ENCODE data around the gene PRR23E.

The PRR23E gene

GRCh38 chr3:127207727-127208482 lies 15.0 kb downstream of the PRR23E start:
- ChIA-PET POLR2A (no interaction called here), CTCF (no interaction called here)
- no peak for DNase-seq (ENCODE audit: extremely low spot score)
- TF ChIP-seq NFRKB (IDR thresholded peaks at IDR 0.05) (no peak), FOXK2 (IDR thresholded peaks at IDR 0.05) (no peak), SUZ12 (IDR thresholded peaks at IDR 0.05) (no peak), FOXA1 (IDR thresholded peaks at IDR 0.05) (no peak), CTBP1 (IDR thresholded peaks at IDR 0.05; ENCODE audit: borderline replicate concordance) (no peak), ARNT (IDR thresholded peaks at IDR 0.05) (no peak), ZNF384 (IDR thresholded peaks at IDR 0.05) (no peak), HDGF (IDR thresholded peaks at IDR 0.05; ENCODE audit: borderline replicate concordance) (no peak), TARDBP (IDR thresholded peaks at IDR 0.05) (no peak), FOXM1 (IDR thresholded peaks at IDR 0.05; ENCODE audit: borderline replicate concordance) (no peak)

DNA sequence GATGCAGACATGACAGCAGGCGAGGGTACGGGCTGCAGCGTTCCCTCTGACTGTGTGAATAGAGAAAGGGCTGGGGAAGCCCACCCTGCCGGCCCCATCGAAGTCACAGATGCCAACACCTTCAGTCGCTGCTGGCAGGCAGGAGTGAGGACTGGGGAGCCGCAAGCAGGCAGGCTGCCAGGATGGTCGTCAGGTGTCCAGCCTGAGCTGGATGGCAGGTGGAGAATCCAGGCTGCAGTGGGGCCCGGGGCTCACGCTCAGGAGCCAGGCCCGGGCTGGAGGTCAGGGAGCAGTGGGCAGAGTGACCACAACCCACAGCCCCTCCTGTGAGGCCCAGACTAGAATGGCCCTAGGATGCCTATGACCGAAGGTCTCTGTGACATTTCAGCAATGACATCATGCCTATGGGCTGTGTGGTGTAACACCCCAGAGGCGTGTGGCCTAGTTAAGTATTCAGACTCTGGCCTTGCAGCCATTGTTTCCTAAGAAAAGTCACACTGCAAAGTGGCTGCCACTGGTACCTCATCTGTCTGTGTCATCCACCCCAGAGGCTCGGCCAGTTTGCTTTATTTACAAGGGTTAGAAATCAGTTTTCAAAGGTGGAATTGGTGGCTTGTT lies 15.7 kb downstream of the PRR23E start:
- DNase-seq (ENCODE audit: extremely low spot score): no peak
- ChIA-PET CTCF (no interaction called here), POLR2A (no interaction called here)
- no peak for TF ChIP-seq NFRKB (IDR thresholded peaks at IDR 0.05)
- no peak for TF ChIP-seq FOXA1 (IDR thresholded peaks at IDR 0.05)
- TF ChIP-seq L3MBTL2 (conservative IDR thresholded peaks at IDR 0.05): no peak
- TF ChIP-seq HDGF (IDR thresholded peaks at IDR 0.05; ENCODE audit: borderline replicate concordance): no peak
- TF ChIP-seq ZNF384 (IDR thresholded peaks at IDR 0.05): no peak
- TF ChIP-seq BHLHE40 (IDR thresholded peaks at IDR 0.05; ENCODE audit: borderline replicate concordance): no peak
- no peak for TF ChIP-seq ARNT (IDR thresholded peaks at IDR 0.05)
- TF ChIP-seq ELF4 (IDR thresholded peaks at IDR 0.05): no peak
- TF ChIP-seq CTBP1 (IDR thresholded peaks at IDR 0.05; ENCODE audit: borderline replicate concordance): no peak
- no peak for TF ChIP-seq FOXM1 (IDR thresholded peaks at IDR 0.05; ENCODE audit: borderline replicate concordance)
- TF ChIP-seq, protein P1, sequence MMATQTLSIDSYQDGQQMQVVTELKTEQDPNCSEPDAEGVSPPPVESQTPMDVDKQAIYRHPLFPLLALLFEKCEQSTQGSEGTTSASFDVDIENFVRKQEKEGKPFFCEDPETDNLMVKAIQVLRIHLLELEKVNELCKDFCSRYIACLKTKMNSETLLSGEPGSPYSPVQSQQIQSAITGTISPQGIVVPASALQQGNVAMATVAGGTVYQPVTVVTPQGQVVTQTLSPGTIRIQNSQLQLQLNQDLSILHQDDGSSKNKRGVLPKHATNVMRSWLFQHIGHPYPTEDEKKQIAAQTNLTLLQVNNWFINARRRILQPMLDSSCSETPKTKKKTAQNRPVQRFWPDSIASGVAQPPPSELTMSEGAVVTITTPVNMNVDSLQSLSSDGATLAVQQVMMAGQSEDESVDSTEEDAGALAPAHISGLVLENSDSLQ (IDR thresholded peaks at IDR 0.05): no peak
- no peak for TF ChIP-seq LEF1 (IDR thresholded peaks at IDR 0.05; ENCODE audit: borderline replicate concordance)

DNA sequence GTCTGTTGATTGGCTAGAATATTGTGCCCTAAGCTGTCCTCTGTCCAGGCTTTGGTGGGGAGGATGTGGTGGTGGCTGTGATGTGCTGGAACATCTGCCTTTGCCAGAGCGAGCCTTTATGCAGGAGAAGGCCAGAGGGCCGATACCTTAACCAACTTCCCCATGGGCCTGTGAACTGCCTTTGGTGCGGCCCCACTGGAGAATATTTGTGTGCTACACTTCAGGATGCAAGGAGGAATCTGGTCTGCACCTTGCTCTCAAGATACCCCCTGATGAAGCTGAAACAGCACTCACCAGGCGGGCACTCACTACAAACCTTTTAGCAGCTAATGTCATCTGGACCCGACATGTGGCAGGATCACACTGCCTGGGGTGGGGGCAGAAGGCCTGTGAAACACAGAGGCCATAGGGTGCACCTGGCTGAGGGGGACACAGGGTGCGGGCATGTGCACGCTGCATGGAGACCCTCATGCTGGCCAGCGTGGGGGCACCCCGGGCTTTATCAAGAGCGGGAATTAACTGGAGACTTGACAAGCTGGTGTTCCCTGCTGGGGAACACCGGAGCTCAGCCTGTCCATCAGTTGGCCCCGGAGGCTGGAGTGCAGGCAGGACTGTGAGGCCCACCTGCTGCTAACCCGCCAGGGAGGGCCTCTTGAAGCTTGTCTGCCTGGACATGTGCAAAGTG lies 16.4 kb downstream of the PRR23E start:
- POLR2A ChIA-PET: no interaction called here
- TF ChIP-seq TARDBP (IDR thresholded peaks at IDR 0.05): no peak
- TF ChIP-seq HDGF (IDR thresholded peaks at IDR 0.05; ENCODE audit: borderline replicate concordance): no peak
- no peak for TF ChIP-seq ZNF384 (IDR thresholded peaks at IDR 0.05)
- no peak for TF ChIP-seq BHLHE40 (IDR thresholded peaks at IDR 0.05; ENCODE audit: borderline replicate concordance)
- TF ChIP-seq FOXK2 (IDR thresholded peaks at IDR 0.05): no peak
- TF ChIP-seq ARNT (IDR thresholded peaks at IDR 0.05): no peak
- no peak for TF ChIP-seq SUZ12 (IDR thresholded peaks at IDR 0.05)
- TF ChIP-seq ELF4 (IDR thresholded peaks at IDR 0.05): no peak
- TF ChIP-seq CTBP1 (IDR thresholded peaks at IDR 0.05; ENCODE audit: borderline replicate concordance): no peak
- no peak for TF ChIP-seq LEF1 (IDR thresholded peaks at IDR 0.05; ENCODE audit: borderline replicate concordance)
- DNase-seq (ENCODE audit: extremely low spot score): no peak
- CTCF ChIA-PET: no interaction called here

DNA sequence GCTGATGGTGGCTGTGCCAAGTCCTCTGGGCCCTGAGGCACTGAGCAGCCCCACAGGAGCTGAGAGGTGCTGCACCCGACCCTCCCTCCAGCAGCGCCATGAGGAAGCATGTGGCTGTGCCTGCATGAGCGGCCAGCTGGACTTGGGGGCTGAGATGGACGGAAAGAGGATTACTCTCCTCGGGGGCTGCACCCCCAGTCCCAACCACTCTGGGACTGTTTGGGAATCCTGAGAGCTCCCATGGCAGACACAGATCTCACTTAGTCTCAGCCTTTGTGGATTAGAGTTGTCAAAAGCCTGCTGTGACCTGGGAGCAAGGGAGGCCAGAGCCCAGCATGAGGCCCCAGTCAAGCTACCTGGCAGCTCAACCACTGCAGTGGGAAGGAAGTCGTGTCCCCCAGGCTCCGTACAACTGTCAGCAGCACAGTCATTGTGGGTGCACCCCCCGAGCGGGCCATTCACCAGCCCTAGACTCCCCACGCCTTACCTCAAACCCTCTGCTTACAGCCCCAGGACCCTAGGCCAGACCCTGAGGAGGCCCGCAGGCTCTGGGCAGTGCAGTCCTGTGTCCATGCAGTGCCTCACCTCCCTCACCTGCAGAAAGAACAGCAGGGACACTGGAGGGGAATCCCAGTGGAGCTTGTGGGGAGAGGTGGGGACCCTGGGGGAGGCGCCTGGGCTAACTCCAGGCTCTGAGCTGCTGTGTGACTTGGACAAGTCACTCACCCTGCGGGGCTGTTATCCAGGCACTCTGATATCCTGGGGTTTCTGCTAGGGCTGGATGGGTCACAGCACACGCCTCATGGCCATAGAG lies 17.1 kb downstream of the PRR23E start:
- no peak for TF ChIP-seq LEF1 (IDR thresholded peaks at IDR 0.05; ENCODE audit: borderline replicate concordance)
- no peak for TF ChIP-seq FOXK2 (IDR thresholded peaks at IDR 0.05)
- TF ChIP-seq ARNT (IDR thresholded peaks at IDR 0.05): no peak
- no peak for TF ChIP-seq ZNF384 (IDR thresholded peaks at IDR 0.05)
- TF ChIP-seq ELF4 (IDR thresholded peaks at IDR 0.05): no peak
- TF ChIP-seq, protein P1 (IDR thresholded peaks at IDR 0.05): no peak
- no peak for TF ChIP-seq FOXA1 (IDR thresholded peaks at IDR 0.05)
- no peak for TF ChIP-seq BHLHE40 (IDR thresholded peaks at IDR 0.05; ENCODE audit: borderline replicate concordance)
- no peak for TF ChIP-seq HDGF (IDR thresholded peaks at IDR 0.05; ENCODE audit: borderline replicate concordance)
- DNase-seq (ENCODE audit: extremely low spot score): no peak
- CTCF ChIA-PET: no interaction called here
- POLR2A ChIA-PET: no interaction called here

DNA sequence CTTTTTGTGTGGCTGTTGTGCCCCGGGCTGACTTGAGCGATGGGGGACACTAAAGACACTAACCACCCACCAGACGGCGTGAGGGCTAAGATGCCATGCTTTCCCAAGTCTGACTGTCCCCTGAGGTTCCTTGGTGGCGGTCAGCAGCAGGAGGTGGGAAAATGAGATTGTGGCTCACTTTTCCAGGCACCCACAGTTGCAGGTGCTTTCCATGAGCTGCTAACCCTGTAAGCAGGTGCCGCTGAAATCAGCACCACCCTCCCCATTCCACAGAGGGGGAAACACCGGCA lies 17.7 kb downstream of the PRR23E start:
- CTCF ChIA-PET: no interaction called here
- TF ChIP-seq FOXM1 (IDR thresholded peaks at IDR 0.05; ENCODE audit: borderline replicate concordance) (no peak), ARNT (IDR thresholded peaks at IDR 0.05) (no peak), BHLHE40 (IDR thresholded peaks at IDR 0.05; ENCODE audit: borderline replicate concordance) (no peak), SUZ12 (IDR thresholded peaks at IDR 0.05) (no peak), ELF4 (IDR thresholded peaks at IDR 0.05) (no peak), FOXK2 (IDR thresholded peaks at IDR 0.05) (no peak), SP1 (IDR thresholded peaks at IDR 0.05) (no peak), TARDBP (IDR thresholded peaks at IDR 0.05) (no peak), ZNF384 (IDR thresholded peaks at IDR 0.05) (no peak), LEF1 (IDR thresholded peaks at IDR 0.05; ENCODE audit: borderline replicate concordance) (no peak), NFRKB (IDR thresholded peaks at IDR 0.05) (no peak), FOXA1 (IDR thresholded peaks at IDR 0.05) (no peak)
- TF ChIP-seq, protein P1 (IDR thresholded peaks at IDR 0.05): no peak
- DNase-seq (ENCODE audit: extremely low spot score): no peak
- POLR2A ChIA-PET: no interaction called here
